Transverse colon (tissue), 4 donors: ENCODE results near the gene AGPAT1.

Source experiments
- CTCF ChIP-seq, 5 experiments: fragments of 200-600 bp in 3 of 5; fragments of 450-650 bp in 2 of 5; sonication (generic) in 3 of 5; IDR thresholded peaks; 1 replicate in 2 of 5; 2 replicates in 3 of 5; pipeline ENCODE4 v1.5.1; 2016 to 2017; ENCODE audit warnings: antibody characterized with exemption in 5 of 5, inconsistent platforms in 3 of 5, mild to moderate bottlenecking in 2 of 5, moderate library complexity in 1 of 5
- EP300 ChIP-seq: sonication (generic); formaldehyde crosslinking; IDR thresholded peaks from one replicate; pipeline ENCODE4 v1.6.1; 2017; ENCODE audit warnings: antibody characterized with exemption, low read depth
- POLR2A ChIP-seq: fragments of 450-650 bp; IDR thresholded peaks from one replicate; pipeline ENCODE4 v1.6.1; 2016; ENCODE audit warnings: antibody characterized with exemption, mild to moderate bottlenecking, moderate library complexity
- POLR2AphosphoS5 ChIP-seq, 3 donors: sonication (generic); formaldehyde crosslinking; IDR thresholded peaks; one replicate each; pipeline ENCODE4 v1.6.1; 2016; ENCODE audit warnings: antibody characterized with exemption in 3 of 3

GRCh38 chr6:32215617-32216016, 39.7 kb upstream of the AGPAT1 start:
- TF ChIP-seq CTCF (IDR thresholded peaks at IDR 0.05) = no peak
- TF ChIP-seq POLR2A = no peak
- no peak for TF ChIP-seq POLR2AphosphoS5 (IDR thresholded peaks at IDR 0.05)
- TF ChIP-seq EP300 = no peak
